H9 (cell line): ENCODE results near the gene VAMP2. TPM values are rescaled to one million over a fixed set of nuclear protein-coding genes. Genes with fewer than 3 reads are reported as not detected.

Source experiments
- DNase-seq: peaks from one replicate; pipeline ENCODE4 v3.0.0-alpha.2; 2017
- H2AFZ ChIP-seq: one replicate; pipeline ENCODE4 v1.6.1; 2013; ENCODE audit warnings: mild to moderate bottlenecking, low read length, control low read depth, moderate library complexity
- H2AK5ac ChIP-seq: 2 replicates; pipeline ENCODE4 v1.6.1; 2013; ENCODE audit warnings: low read length, control low read depth, mixed read lengths; ENCODE audit not compliant: insufficient read length
- H2BK120ac ChIP-seq: one replicate; pipeline ENCODE4 v1.6.1; 2013; ENCODE audit warnings: low read depth, mild to moderate bottlenecking, low read length, control low read depth, inconsistent platforms; ENCODE audit not compliant: poor library complexity, severe bottlenecking
- H2BK12ac ChIP-seq: 2 replicates; pipeline ENCODE4 v1.6.1; 2013; ENCODE audit warnings: low read length, control low read depth, mixed read lengths, low read depth; ENCODE audit not compliant: insufficient read length
- H2BK15ac ChIP-seq: 2 replicates; pipeline ENCODE4 v1.6.1; 2013; ENCODE audit warnings: low read depth, low read length, control low read depth
- H2BK20ac ChIP-seq: one replicate; pipeline ENCODE4 v1.6.1; 2013; ENCODE audit warnings: low read depth, mild to moderate bottlenecking, low read length, control low read depth, inconsistent platforms; ENCODE audit not compliant: poor library complexity, severe bottlenecking
- H2BK5ac ChIP-seq: 2 replicates; pipeline ENCODE4 v1.6.1; 2013; ENCODE audit warnings: low read length, control low read depth, mixed read lengths; ENCODE audit not compliant: insufficient read length
- H3K14ac ChIP-seq: 2 replicates; pipeline ENCODE4 v1.6.1; 2013; ENCODE audit warnings: low read length, control low read depth; ENCODE audit not compliant: insufficient read depth
- H3K18ac ChIP-seq: 2 replicates; pipeline ENCODE4 v1.6.1; 2013; ENCODE audit warnings: low read depth, mild to moderate bottlenecking, mixed read lengths, low read length, control low read depth; ENCODE audit not compliant: insufficient read length
- H3K23ac ChIP-seq: 2 replicates; pipeline ENCODE4 v1.6.1; 2013; ENCODE audit warnings: low read length, control low read depth, mixed read lengths, low read depth; ENCODE audit not compliant: insufficient read length
- H3K23me2 ChIP-seq: 2 replicates; pipeline ENCODE4 v1.6.1; 2013; ENCODE audit warnings: low read depth, mild to moderate bottlenecking, mixed read lengths, low read length, control low read depth; ENCODE audit not compliant: insufficient read length, poor library complexity, severe bottlenecking
- H3K27ac ChIP-seq: 2 replicates; pipeline ENCODE4 v1.5.1; 2013; ENCODE audit warnings: low read length, control low read depth, mixed read lengths, low read depth; ENCODE audit not compliant: insufficient read length
- H3K27me3 ChIP-seq: 2 replicates; pipeline ENCODE4 v1.6.1; 2013; ENCODE audit warnings: low read length, control low read depth, inconsistent platforms; ENCODE audit not compliant: insufficient read depth
- H3K4ac ChIP-seq: 2 replicates; pipeline ENCODE4 v1.6.1; 2013; ENCODE audit warnings: low read depth, mild to moderate bottlenecking, control low read depth, inconsistent platforms, low read length, moderate library complexity
- H3K4me1 ChIP-seq: 2 replicates; pipeline ENCODE4 v1.6.1; 2013; ENCODE audit warnings: low read length, control low read depth, inconsistent platforms; ENCODE audit not compliant: insufficient read depth
- H3K4me2 ChIP-seq: 2 replicates; pipeline ENCODE4 v1.6.1; 2013; ENCODE audit warnings: low read length, control low read depth, mixed read lengths; ENCODE audit not compliant: insufficient read length, insufficient read depth
- H3K56ac ChIP-seq: 2 replicates; pipeline ENCODE4 v1.6.1; 2013; ENCODE audit warnings: low read depth, mild to moderate bottlenecking, mixed read lengths, low read length, control low read depth; ENCODE audit not compliant: insufficient read length
- H3K79me1 ChIP-seq: 2 replicates; pipeline ENCODE4 v1.6.1; 2013; ENCODE audit warnings: low read depth, mild to moderate bottlenecking, moderate library complexity, low read length, control low read depth, inconsistent platforms; ENCODE audit not compliant: insufficient read depth, poor library complexity, severe bottlenecking
- H3K79me2 ChIP-seq: 2 replicates; pipeline ENCODE4 v1.6.1; 2013; ENCODE audit warnings: low read length, control low read depth, inconsistent platforms; ENCODE audit not compliant: insufficient read depth
- H3K9ac ChIP-seq: 2 replicates; pipeline ENCODE4 v1.6.1; 2013; ENCODE audit warnings: low read length, control low read depth, mixed read lengths; ENCODE audit not compliant: insufficient read length; ENCODE audit errors: extremely low read depth
- H3K9me3 ChIP-seq: one replicate; pipeline ENCODE4 v1.6.1; 2013; ENCODE audit warnings: low read depth, low read length, inconsistent platforms; ENCODE audit not compliant: control insufficient read depth
- H3T11ph ChIP-seq: one replicate; pipeline ENCODE4 v1.6.1; 2013; ENCODE audit warnings: mild to moderate bottlenecking, low read length, control low read depth, inconsistent platforms
- H4K20me1 ChIP-seq: one replicate; pipeline ENCODE4 v1.6.1; 2013; ENCODE audit not compliant: control insufficient read depth, insufficient read length, insufficient read depth
- H4K5ac ChIP-seq: 2 replicates; pipeline ENCODE4 v1.6.1; 2013; ENCODE audit warnings: low read depth, mild to moderate bottlenecking, mixed read lengths, low read length, control low read depth; ENCODE audit not compliant: insufficient read length
- H4K8ac ChIP-seq: replicated peaks from 2 replicates; pipeline ENCODE4 v1.6.1; 2013; ENCODE audit warnings: low read length, control low read depth, mixed read lengths, low read depth; ENCODE audit not compliant: insufficient read length
- H4K91ac ChIP-seq: 2 replicates; pipeline ENCODE4 v1.6.1; 2013; ENCODE audit warnings: low read depth, mild to moderate bottlenecking, moderate library complexity, mixed read lengths, low read length, control low read depth; ENCODE audit not compliant: insufficient read length
- H3K27ac Mint-ChIP-seq, 3 experiments: 2 replicates in 2 of 3; 3 replicates in 1 of 3; pipeline ENCODE4 v1.8.0; 2020 to 2021; ENCODE audit warnings: mixed read lengths in 3 of 3, mild to moderate bottlenecking in 1 of 3, moderate library complexity in 1 of 3
- H3K27me3 Mint-ChIP-seq: 2 replicates; pipeline ENCODE4 v1.8.0; 2021; ENCODE audit warnings: low read depth, mild to moderate bottlenecking, moderate library complexity, mixed read lengths
- H3K36me3 Mint-ChIP-seq, 3 experiments: 2 replicates in 2 of 3; 3 replicates in 1 of 3; pipeline ENCODE4 v1.8.0; 2020 to 2021; ENCODE audit warnings: low read depth in 3 of 3, mixed read lengths in 3 of 3; ENCODE audit not compliant: insufficient read depth in 1 of 3
- H3K4me1 Mint-ChIP-seq, 2 experiments: 2 replicates each; pipeline ENCODE4 v1.8.0; 2020; ENCODE audit warnings: mixed read lengths in 2 of 2
- H3K4me3 Mint-ChIP-seq, 2 experiments: 2 replicates in 1 of 2; 3 replicates in 1 of 2; pipeline ENCODE4 v1.8.0; 2020 to 2021; ENCODE audit warnings: mild to moderate bottlenecking in 2 of 2, mixed read lengths in 2 of 2, moderate library complexity in 1 of 2
- H3K9me3 Mint-ChIP-seq, 2 experiments: 2 replicates in 1 of 2; 3 replicates in 1 of 2; pipeline ENCODE4 v1.8.0; 2020; ENCODE audit warnings: mild to moderate bottlenecking in 2 of 2, mixed read lengths in 2 of 2, moderate library complexity in 1 of 2
- WGBS: extraction: QIAGEN DNeasy Blood & Tissue Kit; methylation state at CpG from one replicate; pipeline ENCODE4 v1.1.7; 2013; ENCODE audit warnings: missing lambda C conversion rate, low lambda C conversion rate, mixed read lengths; ENCODE audit not compliant: insufficient read length; ENCODE audit errors: extremely low coverage; 5-methylcytosine and 5-hydroxymethylcytosine counted together
- total RNA-seq: library from RNA; stranded (reverse); gene quantifications from 2 replicates; pipeline ENCODE4 v1.2.1, GENCODE V29; 2021
- TF ChIP-seq, protein P1 (sequence below): fragments of 200-600 bp; sonication (generic); conservative IDR thresholded peaks from 3 replicates; pipeline ENCODE4 v1.8.0; 2021; ENCODE audit warnings: antibody characterized with exemption, mild to moderate bottlenecking

Gene VAMP2
- total RNA-seq, 1 experiment from 2014 or later: 22.8 TPM

DNA sequence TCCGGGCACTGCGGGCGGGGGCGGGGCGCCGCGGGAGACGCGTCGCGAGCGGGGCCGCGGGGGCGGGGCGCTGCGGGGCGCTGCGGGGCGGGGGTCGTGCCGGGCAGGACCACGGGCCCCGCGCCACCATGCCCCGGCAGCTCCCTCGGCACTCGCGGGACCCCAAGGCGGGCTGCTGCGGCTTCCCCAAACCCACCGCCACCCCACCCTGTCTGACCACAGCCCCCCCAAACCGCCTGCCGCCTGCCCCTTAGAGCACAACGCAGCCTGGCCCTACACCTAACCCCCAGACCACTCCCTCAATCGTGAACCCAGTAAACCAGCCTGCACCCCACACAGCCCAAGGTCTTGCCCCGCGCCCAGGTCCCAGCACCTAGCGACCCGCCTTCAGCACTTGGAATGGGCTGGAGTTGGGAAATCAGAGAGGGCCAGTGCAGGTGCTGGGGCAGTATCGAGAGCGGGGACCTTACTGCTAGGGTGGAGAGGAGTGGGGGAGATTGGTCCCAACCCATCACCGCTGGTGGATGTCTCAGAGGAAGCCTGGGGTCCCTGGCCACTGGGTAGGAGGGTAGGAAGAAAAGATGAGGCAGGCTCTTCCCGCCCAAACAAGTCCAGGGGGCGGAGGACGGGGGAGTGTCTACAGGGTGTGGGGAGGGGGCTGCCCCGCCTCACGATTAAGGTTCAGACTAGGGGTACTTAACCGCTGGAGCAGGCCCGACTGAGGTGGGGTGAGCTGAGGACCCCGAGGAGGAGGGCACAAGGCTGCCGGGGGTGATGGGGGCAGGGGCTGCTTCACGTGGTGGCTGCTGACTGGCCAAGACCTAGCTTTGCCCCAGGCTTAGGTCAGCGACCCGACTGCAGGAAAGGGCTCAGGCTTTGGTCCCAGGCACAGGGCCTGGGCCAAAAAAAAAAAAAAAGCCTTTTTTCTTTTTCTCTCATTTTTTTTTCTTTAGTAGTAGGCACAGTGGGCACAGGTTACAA, 539 bp upstream of the VAMP2 start:
- DNase-seq: peak; percentile 95
- H3K4me1 ChIP-seq: peaks cover 3% of the 10 kb centered on the region; the same call in 1 of the 2 replicates
- H3K14ac ChIP-seq: peak overlapping the region; percentile 93
- H3K27ac Mint-ChIP-seq: peak overlapping the region; percentile 98 to 100 (median 99)
- no peaks in the 10 kb centered on the region for H3K27me3 Mint-ChIP-seq
- peak overlapping the region; percentile 20; the same call in 1 of the 2 replicates for H3K4ac ChIP-seq
- H3K27ac ChIP-seq: peak overlapping the region; percentile 62
- no peaks in the 10 kb centered on the region for H3K9me3 Mint-ChIP-seq
- no peaks in the 10 kb centered on the region for H4K20me1 ChIP-seq
- no peaks in the 10 kb centered on the region for H3K9me3 ChIP-seq
- WGBS: no CpG with 5 or more reads among the region's 55 CpGs
- H2BK15ac ChIP-seq: no peak overlapping the region
- H3K4me3 Mint-ChIP-seq: peak overlapping the region; percentile 86 to 95
- peak overlapping the region; percentile 79 for H2BK5ac ChIP-seq
- H4K8ac ChIP-seq: no peak overlapping the region
- peaks cover 38 to 44% of the 10 kb centered on the region in 2 experiments for H3K4me1 Mint-ChIP-seq
- H2BK120ac ChIP-seq: peak overlapping the region; percentile 62
- H3K56ac ChIP-seq: no peak overlapping the region
- H4K5ac ChIP-seq: peak overlapping the region; percentile 93
- H3T11ph ChIP-seq: no peak overlapping the region
- H3K79me1 ChIP-seq: no peaks in the 10 kb centered on the region
- TF ChIP-seq, protein P1, sequence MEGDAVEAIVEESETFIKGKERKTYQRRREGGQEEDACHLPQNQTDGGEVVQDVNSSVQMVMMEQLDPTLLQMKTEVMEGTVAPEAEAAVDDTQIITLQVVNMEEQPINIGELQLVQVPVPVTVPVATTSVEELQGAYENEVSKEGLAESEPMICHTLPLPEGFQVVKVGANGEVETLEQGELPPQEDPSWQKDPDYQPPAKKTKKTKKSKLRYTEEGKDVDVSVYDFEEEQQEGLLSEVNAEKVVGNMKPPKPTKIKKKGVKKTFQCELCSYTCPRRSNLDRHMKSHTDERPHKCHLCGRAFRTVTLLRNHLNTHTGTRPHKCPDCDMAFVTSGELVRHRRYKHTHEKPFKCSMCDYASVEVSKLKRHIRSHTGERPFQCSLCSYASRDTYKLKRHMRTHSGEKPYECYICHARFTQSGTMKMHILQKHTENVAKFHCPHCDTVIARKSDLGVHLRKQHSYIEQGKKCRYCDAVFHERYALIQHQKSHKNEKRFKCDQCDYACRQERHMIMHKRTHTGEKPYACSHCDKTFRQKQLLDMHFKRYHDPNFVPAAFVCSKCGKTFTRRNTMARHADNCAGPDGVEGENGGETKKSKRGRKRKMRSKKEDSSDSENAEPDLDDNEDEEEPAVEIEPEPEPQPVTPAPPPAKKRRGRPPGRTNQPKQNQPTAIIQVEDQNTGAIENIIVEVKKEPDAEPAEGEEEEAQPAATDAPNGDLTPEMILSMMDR: no peak
- peak overlapping the region; percentile 83 for H2BK12ac ChIP-seq
- H2AFZ ChIP-seq: no peak overlapping the region
- H3K23ac ChIP-seq: peak overlapping the region; percentile 57
- H3K27me3 ChIP-seq: no peaks in the 10 kb centered on the region
- peak overlapping the region; percentile 89 for H3K9ac ChIP-seq
- H3K4me2 ChIP-seq: peak overlapping the region; percentile 51
- H3K18ac ChIP-seq: peak overlapping the region; percentile 97
- no peak overlapping the region for H2BK20ac ChIP-seq
- peaks cover 13% of the 10 kb centered on the region for H3K23me2 ChIP-seq
- no peak overlapping the region for H4K91ac ChIP-seq
- peaks cover 10 to 26% (median 22%) of the 10 kb centered on the region in 3 experiments for H3K36me3 Mint-ChIP-seq
- H2AK5ac ChIP-seq: no peak overlapping the region
- H3K79me2 ChIP-seq: no peaks in the 10 kb centered on the region
